HG03378 (cell line): ENCODE results near the gene CCL22.

Experiments
- ATAC-seq: cut with Tn5 transposase; IDR thresholded peaks from one replicate; pipeline ENCODE4 v1.9.1; 2021; ENCODE audit warnings: mild to moderate bottlenecking, moderate library complexity; ENCODE audit not compliant: unreplicated experiment

The CCL22 gene

GRCh38 chr16:57345666-57346204 lies 12.8 kb upstream of the CCL22 start:
- no peak for ATAC-seq

GRCh38 chr16:57347858-57348257 lies 10.7 kb upstream of the CCL22 start:
- ATAC-seq: no peak

- no peak for ATAC-seq
Observed at GRCh38 chr16:57348327-57348726, 10.3 kb upstream of the CCL22 start.

- peak; percentile 96 for ATAC-seq
Observed at GRCh38 chr16:57349212-57350031, 9.2 kb upstream of the CCL22 start.

GRCh38 chr16:57352636-57353047 lies 5.9 kb upstream of the CCL22 start:
- no peak for ATAC-seq

GRCh38 chr16:57354311-57354710 lies 4.3 kb upstream of the CCL22 start:
- no peak for ATAC-seq

GRCh38 chr16:57355898-57356414 lies 2.6 kb upstream of the CCL22 start:
- no peak for ATAC-seq

GRCh38 chr16:57356547-57356946 lies 2.0 kb upstream of the CCL22 start:
- no peak for ATAC-seq

GRCh38 chr16:57357330-57358085 lies 1.1 kb upstream of the CCL22 start:
- no peak for ATAC-seq

- no peak for ATAC-seq
Observed at GRCh38 chr16:57358086-57358420, 530 bp upstream of the CCL22 start.

GRCh38 chr16:57360321-57360935 lies 1.8 kb downstream of the CCL22 start:
- no peak for ATAC-seq

GRCh38 chr16:57361404-57361803 lies 2.8 kb downstream of the CCL22 start:
- ATAC-seq: no peak

- ATAC-seq: no peak
Observed at GRCh38 chr16:57364143-57364542, 5.6 kb downstream of the CCL22 start.

GRCh38 chr16:57366544-57367040 lies 8.0 kb downstream of the CCL22 start:
- no peak for ATAC-seq

- ATAC-seq: no peak
Observed at GRCh38 chr16:57367116-57367752, 8.7 kb downstream of the CCL22 start.

- ATAC-seq: no peak
Observed at GRCh38 chr16:57371494-57372371, 13.2 kb downstream of the CCL22 start.

GRCh38 chr16:57372372-57373116 lies 14.0 kb downstream of the CCL22 start, which contains the start of gene CX3CL1:
TSS of gene CX3CL1 (plus strand) at chr16:57372490. CDS start at chr16:57372569, 79 bp downstream.
- ATAC-seq: no peak

- no peak for ATAC-seq
Observed at GRCh38 chr16:57373117-57373947, 14.7 kb downstream of the CCL22 start.
